Ovary (tissue), 3 donors: ENCODE measurements around the gene STAC2.

Experiments
- POLR2A ChIP-seq: fragments of 450-650 bp; IDR thresholded peaks from one replicate; pipeline ENCODE4 v1.6.1; 2017; ENCODE audit warnings: antibody characterized with exemption, mild to moderate bottlenecking, moderate library complexity
- TF ChIP-seq, protein P1 (sequence below), 3 donors: fragments of 450-650 bp in 2 of 3; fragments of 200-600 bp in 1 of 3; IDR thresholded peaks; one replicate each; pipeline versions ENCODE4 v1.5.1 to v1.8.0; 2016 to 2022; ENCODE audit warnings: antibody characterized with exemption in 3 of 3, mild to moderate bottlenecking in 1 of 3
- donor health status: DM: no; HTN: no; CAD: no.

- TF ChIP-seq POLR2A = no peak
- TF ChIP-seq, protein P1, sequence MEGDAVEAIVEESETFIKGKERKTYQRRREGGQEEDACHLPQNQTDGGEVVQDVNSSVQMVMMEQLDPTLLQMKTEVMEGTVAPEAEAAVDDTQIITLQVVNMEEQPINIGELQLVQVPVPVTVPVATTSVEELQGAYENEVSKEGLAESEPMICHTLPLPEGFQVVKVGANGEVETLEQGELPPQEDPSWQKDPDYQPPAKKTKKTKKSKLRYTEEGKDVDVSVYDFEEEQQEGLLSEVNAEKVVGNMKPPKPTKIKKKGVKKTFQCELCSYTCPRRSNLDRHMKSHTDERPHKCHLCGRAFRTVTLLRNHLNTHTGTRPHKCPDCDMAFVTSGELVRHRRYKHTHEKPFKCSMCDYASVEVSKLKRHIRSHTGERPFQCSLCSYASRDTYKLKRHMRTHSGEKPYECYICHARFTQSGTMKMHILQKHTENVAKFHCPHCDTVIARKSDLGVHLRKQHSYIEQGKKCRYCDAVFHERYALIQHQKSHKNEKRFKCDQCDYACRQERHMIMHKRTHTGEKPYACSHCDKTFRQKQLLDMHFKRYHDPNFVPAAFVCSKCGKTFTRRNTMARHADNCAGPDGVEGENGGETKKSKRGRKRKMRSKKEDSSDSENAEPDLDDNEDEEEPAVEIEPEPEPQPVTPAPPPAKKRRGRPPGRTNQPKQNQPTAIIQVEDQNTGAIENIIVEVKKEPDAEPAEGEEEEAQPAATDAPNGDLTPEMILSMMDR (IDR thresholded peaks at IDR 0.05) = no peak
These were observed 55.6 kb downstream of the STAC2 start for GRCh38 chr17:39170109-39170508.
